ENCODE measurements around the gene RLBP1.
"Not testable (repeated sequence)": the region's sequence is repeated elsewhere in the genome, so short reads cannot be mapped to it uniquely, and the experiment has no call there.

The RLBP1 gene

GRCh38 chr15:89221543-89221942 lies at the start of gene RLBP1:
Gene RLBP1 (minus strand): TSS chr15:89221579. CDS start chr15:89218975, 2,604 bp downstream.
- no peak for DNase-seq (ENCODE audit: low spot score)
- in situ Hi-C loops (cut with MboI; ENCODE audit: low sequenced_read_pairs, unreplicated experiment), result loop anchor here (10.0 kb wide), 1 partner anchor 63 kb away; no protein-coding TSS in a partner anchor
- no peak for TF ChIP-seq CTCF (IDR thresholded peaks at IDR 0.05; ENCODE audit: borderline replicate concordance, control extremely low read depth, extremely low read depth, insufficient read depth, missing control alignments)

GRCh38 chr15:89250142-89250541 lies 28.8 kb upstream of the RLBP1 start:
- DNase-seq (ENCODE audit: low spot score); in situ Hi-C loops (cut with MboI; ENCODE audit: low sequenced_read_pairs, unreplicated experiment): not testable (repeated sequence)

- in situ Hi-C loops (cut with MboI; ENCODE audit: low sequenced_read_pairs, unreplicated experiment), result no loop called here
- TF ChIP-seq CTCF (IDR thresholded peaks at IDR 0.05; ENCODE audit: borderline replicate concordance, control extremely low read depth, extremely low read depth, insufficient read depth, missing control alignments), result no peak
- DNase-seq (ENCODE audit: low spot score), result no peak
Observed at GRCh38 chr15:89248584-89248983, 27.2 kb upstream of the RLBP1 start.

- no peak for DNase-seq (ENCODE audit: low spot score)
- in situ Hi-C loops (cut with MboI; ENCODE audit: low sequenced_read_pairs, unreplicated experiment), result no loop called here
- no peak for TF ChIP-seq CTCF (IDR thresholded peaks at IDR 0.05; ENCODE audit: borderline replicate concordance, control extremely low read depth, extremely low read depth, insufficient read depth, missing control alignments)
Observed at GRCh38 chr15:89247446-89247845, 26.1 kb upstream of the RLBP1 start.

GRCh38 chr15:89244574-89244903 lies 23.2 kb upstream of the RLBP1 start:
- in situ Hi-C loops (cut with MboI; ENCODE audit: low sequenced_read_pairs, unreplicated experiment), result no loop called here
- peak; percentile 41 for DNase-seq (ENCODE audit: low spot score)
- no peak for TF ChIP-seq CTCF (IDR thresholded peaks at IDR 0.05; ENCODE audit: borderline replicate concordance, control extremely low read depth, extremely low read depth, insufficient read depth, missing control alignments)

GRCh38 chr15:89243691-89244573 lies 22.6 kb upstream of the RLBP1 start, which contains the start of gene FANCI:
Gene FANCI (plus strand): TSS chr15:89243979. CDS start chr15:89247648, 3,669 bp downstream.
- TF ChIP-seq CTCF (IDR thresholded peaks at IDR 0.05; ENCODE audit: borderline replicate concordance, control extremely low read depth, extremely low read depth, insufficient read depth, missing control alignments), result peak; percentile 57
- DNase-seq (ENCODE audit: low spot score), result peak; percentile 96
- in situ Hi-C loops (cut with MboI; ENCODE audit: low sequenced_read_pairs, unreplicated experiment), result no loop called here

- no peak for DNase-seq (ENCODE audit: low spot score)
- in situ Hi-C loops (cut with MboI; ENCODE audit: low sequenced_read_pairs, unreplicated experiment), result no loop called here
Observed at GRCh38 chr15:89243046-89243690, 21.8 kb upstream of the RLBP1 start.

GRCh38 chr15:89239883-89240810 lies 18.8 kb upstream of the RLBP1 start:
- in situ Hi-C loops (cut with MboI; ENCODE audit: low sequenced_read_pairs, unreplicated experiment); DNase-seq (ENCODE audit: low spot score): not testable (repeated sequence)

More at GRCh38 chr15:89243046-89243690, 21.8 kb upstream of the RLBP1 start:
- TF ChIP-seq CTCF (IDR thresholded peaks at IDR 0.05; ENCODE audit: borderline replicate concordance, control extremely low read depth, extremely low read depth, insufficient read depth, missing control alignments), result no peak

All from GM13976 (cell line).